PC-9 (cell line): ENCODE results near the gene FNIP1. TPM values are rescaled to one million over a fixed set of nuclear protein-coding genes. Genes with fewer than 3 reads are reported as not detected.

Experiments
- BruUV-seq: library from RNA; stranded (reverse); fragments of 400-500 nt; replicated peaks from 2 replicates; lab custom pipeline; 2021; lab: Mats Ljungman, UMichigan
- CTCF ChIA-PET: fragments of 300-600 bp; sonication (Branson Sonifier 250); formaldehyde crosslinking; loops from one replicate; lab custom pipeline; 2022; ENCODE audit warnings: antibody characterized with exemption; lab: Charles Lee
- POLR2A ChIA-PET: fragments of 300-600 bp; sonication (Branson Sonifier 250); formaldehyde crosslinking; loops from one replicate; lab custom pipeline; 2022; ENCODE audit warnings: antibody characterized with exemption; ENCODE audit not compliant: unreplicated experiment; lab: Charles Lee
- DNase-seq, 2 experiments: peaks; one replicate each; pipeline versions ENCODE4 v3.0.0 to v3.0.0-alpha.2; 2015 to 2022; ENCODE audit warnings: mixed read lengths in 1 of 2
- H2AFZ ChIP-seq: fragments of 200-600 bp; sonication (generic); 2 replicates; pipeline ENCODE4 v1.8.1; 2017; ENCODE audit warnings: antibody characterized with exemption
- H3F3A ChIP-seq: fragments of 200-600 bp; sonication (generic); 2 replicates; pipeline ENCODE4 v1.8.1; 2017; ENCODE audit warnings: antibody characterized with exemption, mild to moderate bottlenecking, low read depth; ENCODE audit not compliant: insufficient read depth
- H3K27ac ChIP-seq: fragments of 200-600 bp; sonication (generic); 2 replicates; pipeline ENCODE4 v1.6.1; 2016; ENCODE audit warnings: mixed run types
- H3K27me3 ChIP-seq: fragments of 200-600 bp; sonication (generic); 2 replicates; pipeline ENCODE4 v1.6.1; 2016; ENCODE audit warnings: low read depth, mixed run types; ENCODE audit not compliant: insufficient read depth
- H3K36me3 ChIP-seq: fragments of 200-600 bp; sonication (generic); 2 replicates; pipeline ENCODE4 v1.6.1; 2016; ENCODE audit warnings: low read depth, mixed run types
- H3K4me1 ChIP-seq: fragments of 200-600 bp; sonication (generic); replicated peaks from 2 replicates; pipeline ENCODE4 v1.6.1; 2016; ENCODE audit warnings: mixed run types; ENCODE audit not compliant: insufficient read depth
- H3K4me2 ChIP-seq: fragments of 200-600 bp; sonication (generic); 2 replicates; pipeline ENCODE4 v1.6.1; 2017; ENCODE audit warnings: mixed run types
- H3K4me3 ChIP-seq: fragments of 200-600 bp; sonication (generic); 2 replicates; pipeline ENCODE4 v1.6.1; 2016; ENCODE audit warnings: mixed run types
- H3K79me2 ChIP-seq: fragments of 200-600 bp; sonication (generic); 2 replicates; pipeline ENCODE4 v1.6.1; 2017; ENCODE audit warnings: low read depth, mixed run types
- H3K9me2 ChIP-seq: fragments of 200-600 bp; sonication (generic); 2 replicates; pipeline ENCODE4 v1.8.1; 2017; ENCODE audit warnings: mild to moderate bottlenecking; ENCODE audit not compliant: insufficient read depth
- H3K9me3 ChIP-seq: fragments of 200-600 bp; sonication (generic); 2 replicates; pipeline ENCODE4 v1.8.1; 2016; ENCODE audit warnings: low read depth; ENCODE audit not compliant: insufficient read depth
- H4K20me1 ChIP-seq: fragments of 200-600 bp; sonication (generic); 2 replicates; pipeline ENCODE4 v1.8.1; 2017; ENCODE audit not compliant: insufficient read depth
- EZH2 ChIP-seq: fragments of 200-600 bp; sonication (generic); IDR thresholded peaks from 2 replicates; pipeline ENCODE4 v1.8.0; 2017; ENCODE audit warnings: antibody characterized with exemption, low read depth
- intact Hi-C: fragments of 100-400 bp; cut with micrococcal nuclease; formaldehyde crosslinking; loops from one replicate; pipeline ENCODE4 v1.10.0; 2022; ENCODE audit not compliant: unreplicated experiment
- total RNA-seq: library from RNA; stranded (reverse); gene quantifications from 2 replicates; pipeline ENCODE4 v1.2.3, GENCODE V29; 2021
- TF ChIP-seq, protein P1 (sequence below): fragments of 200-600 bp; sonication (generic); conservative IDR thresholded peaks from 2 replicates; pipeline ENCODE4 v1.6.1; 2017; ENCODE audit warnings: mixed run types, antibody characterized with exemption, mild to moderate bottlenecking, moderate library complexity

The FNIP1 gene
- total RNA-seq, 1 experiment from 2014 or later: 23.5 TPM

DNA sequence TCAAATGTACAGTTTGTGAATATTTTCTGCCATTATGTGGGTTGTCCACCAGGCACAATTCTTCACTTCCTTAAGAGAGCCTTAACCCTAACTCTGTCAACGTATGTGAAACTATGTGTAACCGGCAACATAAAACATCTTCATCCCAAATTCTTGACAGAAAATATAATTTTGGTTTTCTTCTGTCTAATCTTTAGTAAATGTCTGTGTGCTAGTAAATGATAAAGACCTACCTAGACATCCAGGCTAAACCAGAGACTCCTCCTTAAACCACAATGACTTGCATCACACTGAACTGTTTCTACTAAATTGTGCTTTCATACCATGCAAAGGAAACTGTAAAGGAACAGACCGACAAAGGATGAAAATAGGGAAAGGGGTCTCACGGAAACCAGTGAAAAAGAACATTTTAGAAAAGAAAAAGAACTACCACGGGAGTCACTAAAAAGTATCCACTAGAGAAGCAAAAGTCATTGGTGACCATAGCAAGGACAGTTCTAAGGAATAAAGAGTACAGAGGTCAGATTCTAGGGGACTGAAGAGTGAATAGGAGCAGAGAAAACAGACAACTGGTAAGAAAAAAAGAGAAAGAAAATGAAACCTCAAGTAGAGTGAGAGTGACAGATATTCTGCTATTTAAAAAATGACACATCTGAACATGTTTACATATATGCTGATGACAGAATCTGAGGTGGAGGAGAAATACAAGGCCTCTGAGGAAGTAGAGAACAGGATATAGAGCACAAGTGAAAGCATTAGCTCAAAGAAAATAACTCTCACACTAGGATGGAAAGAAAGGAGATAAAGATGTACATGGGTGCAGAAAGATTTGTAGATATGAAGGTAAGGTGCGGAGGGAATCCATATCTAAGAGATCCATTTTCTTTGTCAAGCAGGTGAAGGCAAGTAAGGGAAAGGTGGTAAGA lies 49.4 kb downstream of the FNIP1 start:
- 0 out of 2 replicates have a peak, but pooled peaks cover 3% of the 10 kb centered on the region for H3F3A ChIP-seq
- peaks cover 38% of the 10 kb centered on the region for H3K79me2 ChIP-seq
- H3K27me3 ChIP-seq: no peaks in the 10 kb centered on the region
- intact Hi-C loops: no loop called here
- no peaks in the 10 kb centered on the region for H3K4me1 ChIP-seq
- H2AFZ ChIP-seq: no peak overlapping the region
- H3K27ac ChIP-seq: peak overlapping the region; percentile 10; the same call in 1 of the 2 replicates
- POLR2A ChIA-PET: no interaction called here
- DNase-seq: no peak
- no peak overlapping the region for H3K4me2 ChIP-seq
- no TSS peak for BruUV-seq
- no peak overlapping the region for H3K4me3 ChIP-seq
- peaks cover 25% of the 10 kb centered on the region for H4K20me1 ChIP-seq
- H3K36me3 ChIP-seq: peaks cover 19% of the 10 kb centered on the region; the same call in 1 of the 2 replicates
- no peaks in the 10 kb centered on the region for H3K9me3 ChIP-seq
- CTCF ChIA-PET: no interaction called here
- no peaks in the 10 kb centered on the region for H3K9me2 ChIP-seq
- no peak for TF ChIP-seq EZH2
- TF ChIP-seq, protein P1, sequence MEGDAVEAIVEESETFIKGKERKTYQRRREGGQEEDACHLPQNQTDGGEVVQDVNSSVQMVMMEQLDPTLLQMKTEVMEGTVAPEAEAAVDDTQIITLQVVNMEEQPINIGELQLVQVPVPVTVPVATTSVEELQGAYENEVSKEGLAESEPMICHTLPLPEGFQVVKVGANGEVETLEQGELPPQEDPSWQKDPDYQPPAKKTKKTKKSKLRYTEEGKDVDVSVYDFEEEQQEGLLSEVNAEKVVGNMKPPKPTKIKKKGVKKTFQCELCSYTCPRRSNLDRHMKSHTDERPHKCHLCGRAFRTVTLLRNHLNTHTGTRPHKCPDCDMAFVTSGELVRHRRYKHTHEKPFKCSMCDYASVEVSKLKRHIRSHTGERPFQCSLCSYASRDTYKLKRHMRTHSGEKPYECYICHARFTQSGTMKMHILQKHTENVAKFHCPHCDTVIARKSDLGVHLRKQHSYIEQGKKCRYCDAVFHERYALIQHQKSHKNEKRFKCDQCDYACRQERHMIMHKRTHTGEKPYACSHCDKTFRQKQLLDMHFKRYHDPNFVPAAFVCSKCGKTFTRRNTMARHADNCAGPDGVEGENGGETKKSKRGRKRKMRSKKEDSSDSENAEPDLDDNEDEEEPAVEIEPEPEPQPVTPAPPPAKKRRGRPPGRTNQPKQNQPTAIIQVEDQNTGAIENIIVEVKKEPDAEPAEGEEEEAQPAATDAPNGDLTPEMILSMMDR: no peak

DNA sequence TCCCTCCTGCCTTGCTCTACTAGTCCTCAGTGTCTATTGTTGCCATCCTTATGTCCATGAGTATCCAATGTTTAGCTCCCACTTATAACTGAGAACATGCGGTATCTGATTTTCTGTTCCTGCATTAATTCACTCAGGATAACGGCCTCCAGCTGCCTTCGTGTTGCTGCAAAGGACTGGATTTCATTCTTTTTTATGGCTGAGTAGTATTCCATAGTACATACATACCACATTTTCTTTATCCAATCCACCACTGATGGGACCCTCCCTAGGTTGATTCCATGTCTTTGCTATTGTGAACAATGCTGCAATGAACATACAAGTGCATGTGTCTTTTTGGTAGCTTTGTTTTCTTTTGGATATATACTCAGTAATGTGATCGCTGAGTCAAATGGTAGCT lies 50.4 kb downstream of the FNIP1 start:
- ChIA-PET CTCF (no interaction called here), POLR2A (no interaction called here)
- H3K4me2 ChIP-seq: no peak overlapping the region
- H2AFZ ChIP-seq: no peak overlapping the region
- no peaks in the 10 kb centered on the region for H3K9me2 ChIP-seq
- no peak for DNase-seq
- peaks cover 29% of the 10 kb centered on the region for H3K79me2 ChIP-seq
- H3K27me3 ChIP-seq: no peaks in the 10 kb centered on the region
- no peak overlapping the region for H3K27ac ChIP-seq
- TF ChIP-seq EZH2: no peak
- TF ChIP-seq, protein P1: no peak
- no peaks in the 10 kb centered on the region for H3K9me3 ChIP-seq
- peaks cover 3% of the 10 kb centered on the region; the same call in 1 of the 2 replicates for H3F3A ChIP-seq
- intact Hi-C loops: no loop called here
- no peak overlapping the region for H3K4me3 ChIP-seq
- peaks cover 22% of the 10 kb centered on the region; the same call in 1 of the 2 replicates for H3K36me3 ChIP-seq
- H4K20me1 ChIP-seq: peaks cover 25% of the 10 kb centered on the region
- no peaks in the 10 kb centered on the region for H3K4me1 ChIP-seq
- no TSS peak for BruUV-seq

DNA sequence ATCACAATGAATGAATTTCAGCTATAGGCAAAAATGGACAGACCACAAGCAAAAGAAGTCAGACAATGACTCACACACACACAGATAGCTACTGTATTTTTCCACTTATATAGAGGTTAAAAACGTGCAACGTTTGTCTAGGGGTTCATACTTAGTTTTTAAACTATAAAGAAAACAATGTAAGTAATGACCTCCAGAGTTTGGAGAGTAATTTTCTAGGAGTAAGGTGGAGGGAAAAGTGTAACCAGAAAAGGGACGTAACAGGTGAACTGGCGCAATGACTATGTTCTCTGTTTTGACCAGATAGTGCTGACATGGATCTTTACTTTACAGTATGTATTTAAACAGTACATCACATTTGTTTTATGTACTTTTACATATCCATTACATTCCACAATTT lies 51.1 kb downstream of the FNIP1 start:
- ChIA-PET POLR2A (no interaction called here), CTCF (interaction anchor here (0.7 kb wide), 1 partner anchor 30 kb away, joined by 3 read pairs; no protein-coding TSS in a partner anchor)
- H3K4me1 ChIP-seq: no peaks in the 10 kb centered on the region
- no peak overlapping the region for H3K4me3 ChIP-seq
- DNase-seq: no peak
- BruUV-seq: no TSS peak
- no peaks in the 10 kb centered on the region for H3K27me3 ChIP-seq
- peaks cover 22% of the 10 kb centered on the region for H3K79me2 ChIP-seq
- no peak overlapping the region for H3K27ac ChIP-seq
- intact Hi-C loops: no loop called here
- no peak overlapping the region for H2AFZ ChIP-seq
- TF ChIP-seq, protein P1: no peak
- TF ChIP-seq EZH2: no peak
- H3K36me3 ChIP-seq: peaks cover 28% of the 10 kb centered on the region; the same call in 1 of the 2 replicates
- no peaks in the 10 kb centered on the region for H3K9me3 ChIP-seq
- no peak overlapping the region for H3K4me2 ChIP-seq
- H4K20me1 ChIP-seq: peaks cover 25% of the 10 kb centered on the region
- H3F3A ChIP-seq: peaks cover 3% of the 10 kb centered on the region; the same call in 1 of the 2 replicates
- H3K9me2 ChIP-seq: no peaks in the 10 kb centered on the region
